Raji (cell line): ENCODE data around the gene ADGB.

ENCODE experiments used
- POLR2A ChIP-seq: IDR thresholded peaks from 2 replicates; pipeline ENCODE4 v1.6.1; 2011; ENCODE audit warnings: low read depth, low read length, control low read depth; ENCODE audit not compliant: insufficient read depth

The ADGB gene

GRCh38 chr6:146833157-146833556 is 234.4 kb downstream of the ADGB start:
- TF ChIP-seq POLR2A, result no peak

- TF ChIP-seq POLR2A, result no peak
Measured at GRCh38 chr6:146840216-146840615, 241.4 kb downstream of the ADGB start.

- TF ChIP-seq POLR2A, result no peak
Measured at GRCh38 chr6:146840641-146841040, 241.9 kb downstream of the ADGB start.

DNA sequence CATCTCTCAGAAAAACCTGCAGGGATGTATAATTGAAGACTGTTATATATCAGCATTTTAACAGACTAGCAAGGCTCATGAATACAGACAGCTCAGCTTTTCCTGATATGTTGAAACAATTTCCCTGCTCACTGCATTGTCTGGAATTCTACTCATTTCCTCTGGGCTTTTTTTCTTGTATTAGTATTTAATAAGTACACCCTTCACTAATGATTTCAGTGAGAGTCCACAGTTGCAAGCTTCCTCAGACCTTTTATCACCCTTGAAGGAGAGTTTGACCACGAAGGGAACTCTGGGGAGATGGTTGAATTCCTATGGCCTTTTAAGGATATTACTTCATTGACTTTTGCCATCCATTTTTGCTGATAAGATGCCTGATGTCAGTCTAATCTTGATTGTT is 248.7 kb downstream of the ADGB start:
- TF ChIP-seq POLR2A, result no peak

- no peak for TF ChIP-seq POLR2A
Measured at GRCh38 chr6:146850238-146850896, 251.6 kb downstream of the ADGB start.

DNA sequence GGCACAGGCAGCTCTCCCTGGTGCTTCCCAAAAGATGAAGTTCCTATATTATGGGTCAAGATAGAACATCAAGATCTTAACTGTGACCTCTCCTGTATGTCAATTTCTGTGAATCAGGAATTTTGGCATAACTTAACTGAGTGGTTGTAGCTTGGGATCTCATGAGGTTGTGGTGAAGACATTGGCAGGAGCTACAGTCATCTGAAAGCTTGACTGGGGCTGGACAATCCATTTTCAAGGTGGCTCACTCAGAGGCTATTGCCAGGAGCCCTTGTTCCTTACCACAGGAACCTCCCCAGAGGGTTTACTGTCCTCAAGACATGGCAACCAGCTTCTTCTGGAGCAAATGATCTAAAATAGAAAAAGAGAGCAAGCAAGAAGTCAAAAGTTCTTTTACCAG is 252.2 kb downstream of the ADGB start:
- no peak for TF ChIP-seq POLR2A

DNA sequence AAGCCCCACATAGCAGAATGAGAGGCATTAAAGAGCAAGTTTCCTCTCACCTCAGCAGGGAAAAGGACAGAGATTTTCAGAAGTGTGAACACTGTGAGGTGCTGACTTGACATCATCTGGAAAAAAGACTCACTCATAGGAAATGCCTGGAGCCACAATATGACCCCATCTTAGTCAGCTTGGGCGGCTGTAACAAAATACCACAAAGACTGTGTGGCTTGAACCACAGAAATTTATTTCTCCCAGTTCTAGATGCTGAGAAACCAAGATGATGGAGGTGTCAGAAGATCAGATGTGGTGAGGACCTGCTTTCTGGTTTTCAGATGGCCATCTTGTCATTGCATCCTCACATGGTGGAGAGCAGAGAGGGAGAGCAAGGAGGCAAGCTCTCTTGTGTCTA is 253.1 kb downstream of the ADGB start:
- TF ChIP-seq POLR2A, result no peak

GRCh38 chr6:146855889-146856288 is 257.1 kb downstream of the ADGB start:
- no peak for TF ChIP-seq POLR2A

- TF ChIP-seq POLR2A, result no peak
Measured at GRCh38 chr6:146856296-146856695, 257.5 kb downstream of the ADGB start.

GRCh38 chr6:146857180-146857979 is 258.6 kb downstream of the ADGB start:
- TF ChIP-seq POLR2A, result no peak

GRCh38 chr6:146857980-146858347 is 259.2 kb downstream of the ADGB start:
- TF ChIP-seq POLR2A, result no peak

GRCh38 chr6:146859206-146859605 is 260.4 kb downstream of the ADGB start:
- no peak for TF ChIP-seq POLR2A

- TF ChIP-seq POLR2A, result no peak
Measured at GRCh38 chr6:146859795-146860495, 261.2 kb downstream of the ADGB start.

DNA sequence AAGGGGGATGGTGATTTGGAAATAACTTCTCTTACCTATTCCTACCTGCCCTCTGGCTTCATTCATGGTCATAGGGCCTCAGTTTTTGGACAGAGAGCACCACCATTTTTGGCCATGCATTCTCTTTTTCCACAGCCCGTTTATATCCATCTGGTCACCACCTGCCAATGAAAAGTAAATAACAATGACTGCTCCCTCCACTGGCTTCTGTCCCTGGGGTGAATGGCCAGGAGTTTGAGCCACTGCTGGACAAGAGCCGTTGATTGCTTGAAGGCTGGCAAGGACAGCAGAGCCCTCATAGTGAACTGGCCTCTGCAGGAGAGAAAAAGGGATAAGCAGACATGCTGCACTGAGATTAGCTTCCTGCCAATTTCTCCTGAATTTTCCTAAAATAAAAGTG is 261.8 kb downstream of the ADGB start:
- TF ChIP-seq POLR2A, result no peak

GRCh38 chr6:146861029-146861563 is 262.3 kb downstream of the ADGB start:
- no peak for TF ChIP-seq POLR2A

- TF ChIP-seq POLR2A, result no peak
Measured at GRCh38 chr6:146861716-146862115, 262.9 kb downstream of the ADGB start.
